Activated naive CD8-positive, alpha-beta T cell treated with anti-CD3 and anti-CD28 coated beads, Interleukin-2, amount 10 ng/mL, durations not matched to agents 7 days and 5 days (primary cell): ENCODE measurements around the gene HIRA. TPM values are rescaled to one million over a fixed set of nuclear protein-coding genes. Genes with fewer than 3 reads are reported as not detected.

ENCODE experiments used
- ATAC-seq: fragments of 150-1000 bp; cut with Tn5 transposase; one replicate; pipeline ENCODE4 v1.10.0; 2021; ENCODE audit warnings: low read depth, moderate library complexity
- POLR2A ChIA-PET: fragments of 350-600 bp; sonication (Branson Sonifier 250); formaldehyde crosslinking; loops from one replicate; lab custom pipeline; 2021; ENCODE audit warnings: antibody characterized with exemption; lab: Charles Lee
- DNase-seq: peaks from one replicate; pipeline ENCODE4 v3.0.0; 2021
- H3K27ac Mint-ChIP-seq: one replicate; pipeline ENCODE4 v1.8.0; 2022; ENCODE audit warnings: mild to moderate bottlenecking, mixed read lengths
- H3K27me3 Mint-ChIP-seq: one replicate; pipeline ENCODE4 v1.8.0; 2022; ENCODE audit warnings: mild to moderate bottlenecking, moderate library complexity, mixed read lengths
- H3K36me3 Mint-ChIP-seq: one replicate; pipeline ENCODE4 v1.8.0; 2021; ENCODE audit warnings: mild to moderate bottlenecking, mixed read lengths
- H3K4me1 Mint-ChIP-seq: one replicate; pipeline ENCODE4 v1.8.0; 2021; ENCODE audit warnings: mixed read lengths
- H3K4me3 Mint-ChIP-seq: one replicate; pipeline ENCODE4 v1.8.0; 2022; ENCODE audit warnings: mild to moderate bottlenecking, moderate library complexity, mixed read lengths
- H3K9me3 Mint-ChIP-seq: one replicate; pipeline ENCODE4 v1.8.0; 2021; ENCODE audit warnings: mixed read lengths
- total RNA-seq, 2 experiments: library from RNA; stranded (reverse); gene quantifications; one replicate each; pipeline ENCODE4 v1.2.3, GENCODE V29; 2021

Gene HIRA
- total RNA-seq, 2 experiments from 2014 or later: 37.8 to 42.7 TPM

DNA sequence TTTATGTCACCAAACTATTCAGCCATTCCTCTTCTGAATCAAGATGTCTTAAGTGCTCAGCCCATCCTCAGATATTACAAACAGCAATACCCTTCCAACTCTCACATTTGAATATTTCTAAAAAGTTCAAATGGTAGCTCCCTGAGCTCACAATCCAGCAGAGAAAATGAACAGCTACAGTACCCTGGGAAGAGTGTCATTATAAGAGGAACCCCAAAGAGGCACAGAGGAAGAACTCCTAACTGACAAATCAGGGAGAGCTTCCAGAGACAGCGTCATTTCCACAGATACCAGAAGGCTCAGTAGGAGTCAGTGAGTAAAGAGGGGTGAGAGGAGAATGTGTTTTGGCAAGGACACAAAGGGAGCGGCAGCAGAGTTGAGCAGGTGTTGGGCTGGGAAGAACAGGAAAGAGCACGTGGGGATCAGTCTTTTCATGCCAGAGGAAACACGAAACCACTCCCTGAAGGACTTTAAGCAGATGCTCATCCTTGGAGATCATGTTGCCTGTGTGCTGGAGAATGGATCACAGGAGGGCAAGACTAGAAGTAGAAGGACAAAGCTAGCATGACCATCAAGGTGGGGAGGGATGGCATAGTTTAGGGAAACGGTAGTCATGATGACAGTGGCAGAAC is 144.3 kb downstream of the HIRA start:
- ATAC-seq (no peak), DNase-seq (no peak)
- POLR2A ChIA-PET: no interaction called here
- Mint-ChIP-seq H3K9me3 (no peaks in the 10 kb centered on the region), H3K36me3 (no peaks in the 10 kb centered on the region), H3K27ac (no peak overlapping the region), H3K4me3 (no peak overlapping the region), H3K27me3 (peaks cover 47% of the 10 kb centered on the region), H3K4me1 (peaks cover 16% of the 10 kb centered on the region)

DNA sequence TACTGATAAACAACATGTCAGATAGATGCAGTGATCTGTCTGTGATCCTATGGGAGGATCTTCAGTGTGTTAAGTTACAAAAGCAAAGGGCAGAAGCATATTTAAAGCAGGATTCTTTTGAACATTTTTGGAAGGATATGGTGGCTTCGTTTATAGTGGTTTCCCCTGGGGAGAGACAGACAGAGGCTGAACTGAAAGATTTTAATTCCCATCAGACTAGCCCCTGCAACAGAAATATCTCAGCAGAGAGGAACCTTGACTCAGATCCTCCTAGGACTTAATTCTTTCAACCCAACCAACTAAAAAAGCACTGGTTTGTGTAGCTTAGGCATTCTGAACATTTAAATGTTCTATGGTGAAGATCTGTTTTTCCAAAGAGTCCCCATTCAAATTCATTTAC is 145.7 kb downstream of the HIRA start:
- peaks cover 46% of the 10 kb centered on the region for H3K27me3 Mint-ChIP-seq
- no peaks in the 10 kb centered on the region for H3K36me3 Mint-ChIP-seq
- no peak for DNase-seq
- POLR2A ChIA-PET: no interaction called here
- H3K9me3 Mint-ChIP-seq: no peaks in the 10 kb centered on the region
- no peak for ATAC-seq
- no peak overlapping the region for H3K27ac Mint-ChIP-seq
- H3K4me3 Mint-ChIP-seq: no peak overlapping the region
- H3K4me1 Mint-ChIP-seq: peaks cover 12% of the 10 kb centered on the region

Other genes with a start within 250 kb of the HIRA start
- 1 to 10 TPM in 1 of 2 experiments, under 1 TPM in 1; 0.62 to 1.3 TPM for gene CLTCL1, start 140.0 kb downstream of the HIRA start, total RNA-seq
- 10 to 100 TPM; 22.0 to 23.6 TPM for gene MRPL40, start 812 bp upstream of the HIRA start, total RNA-seq
- gene C22orf39, start 16.0 kb upstream of the HIRA start, total RNA-seq: 10 to 100 TPM; 42.2 to 47.4 TPM
- gene UFD1, start 47.5 kb upstream of the HIRA start, total RNA-seq: 10 to 100 TPM; 58.2 to 68.7 TPM
- 10 to 100 TPM; 54.2 to 56.1 TPM for gene CDC45, start 48.2 kb upstream of the HIRA start, total RNA-seq
- not detected for gene CLDN5, start 92.7 kb upstream of the HIRA start, total RNA-seq